HL-60 (cell line): ENCODE data around the gene PCDHGA1.
A peak's percentile ranks its signal among the peaks of the same experiment; 100 is the strongest.
"Not testable (repeated sequence)": the region's sequence is repeated elsewhere in the genome, so short reads cannot be mapped to it uniquely, and the experiment has no call there.

Source experiments
- DNase-seq, 2 experiments: peaks; one replicate each; pipeline ENCODE4 v3.0.0-alpha.2; 2010 to 2020; ENCODE audit warnings: low read depth in 1 of 2, low spot score in 1 of 2
- H3K27ac ChIP-seq: fragments of 250-450 bp; sonication (Bioruptor Pico); replicated peaks from 2 replicates; pipeline ENCODE4 v1.5.1; 2020; ENCODE audit warnings: mild to moderate bottlenecking, moderate library complexity
- H3K27me3 ChIP-seq: fragments of 250-450 bp; sonication (Bioruptor Pico); 2 replicates; pipeline ENCODE4 v1.5.1; 2021; ENCODE audit warnings: mild to moderate bottlenecking, moderate library complexity; ENCODE audit not compliant: insufficient read depth, poor library complexity, severe bottlenecking
- H3K4me3 ChIP-seq: replicated peaks from 2 replicates; pipeline ENCODE4 v1.5.1; 2011; ENCODE audit warnings: mild to moderate bottlenecking, control low read depth, low read length; ENCODE audit not compliant: insufficient read depth
- CTCF ChIP-seq: IDR thresholded peaks from one replicate; pipeline ENCODE4 v1.5.1; 2011; ENCODE audit warnings: low read length, control low read depth, inconsistent platforms; ENCODE audit not compliant: insufficient read depth
- GABPA ChIP-seq: IDR thresholded peaks from 2 replicates; pipeline ENCODE4 v1.6.1; 2012; ENCODE audit warnings: low read depth
- POLR2AphosphoS5 ChIP-seq: IDR thresholded peaks from 2 replicates; pipeline ENCODE4 v1.6.1; 2012; ENCODE audit warnings: low read depth
- SPI1 ChIP-seq: IDR thresholded peaks from 2 replicates; pipeline ENCODE4 v1.6.1; 2012; ENCODE audit warnings: low read depth, mild to moderate bottlenecking, borderline replicate concordance
- TF ChIP-seq, protein P1 (sequence below): IDR thresholded peaks from 2 replicates; pipeline ENCODE4 v1.6.1; 2012; ENCODE audit warnings: low read depth; ENCODE audit not compliant: insufficient replicate concordance

Gene PCDHGA1

DNA sequence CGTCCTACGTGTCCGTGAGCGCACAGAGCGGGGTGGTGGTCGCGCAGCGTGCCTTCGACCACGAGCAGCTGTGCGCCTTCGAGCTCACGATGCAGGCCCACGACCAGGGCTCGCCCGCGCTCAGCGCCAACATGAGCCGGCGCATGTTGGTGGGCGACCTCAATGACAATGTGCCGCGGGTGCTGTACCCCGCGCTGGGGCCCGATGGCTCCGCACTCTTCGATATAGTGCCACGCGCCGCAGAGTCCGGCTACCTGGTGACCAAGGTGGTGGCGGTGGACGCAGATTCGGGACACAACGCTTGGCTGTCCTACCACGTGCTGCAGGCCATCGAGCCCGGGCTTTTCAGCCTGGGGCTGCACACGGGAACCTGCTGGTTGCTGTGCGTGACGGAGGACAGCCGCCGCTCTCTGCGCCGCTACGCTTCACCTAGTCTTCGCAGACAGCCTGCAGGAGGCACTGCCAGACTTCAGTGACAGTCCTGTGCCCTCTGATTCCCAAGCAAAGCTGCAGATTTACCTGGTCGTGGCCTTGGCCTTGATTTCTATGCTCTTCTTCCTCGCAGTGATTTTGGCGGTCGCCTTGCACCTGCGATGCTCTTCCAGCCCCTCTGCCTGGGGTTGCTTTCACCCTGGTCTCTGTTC is 97.6 kb downstream of the PCDHGA1 start:
- H3K27me3 ChIP-seq = peaks cover 4% of the 10 kb centered on the region
- no peak for DNase-seq
- no peak overlapping the region for H3K27ac ChIP-seq

DNA sequence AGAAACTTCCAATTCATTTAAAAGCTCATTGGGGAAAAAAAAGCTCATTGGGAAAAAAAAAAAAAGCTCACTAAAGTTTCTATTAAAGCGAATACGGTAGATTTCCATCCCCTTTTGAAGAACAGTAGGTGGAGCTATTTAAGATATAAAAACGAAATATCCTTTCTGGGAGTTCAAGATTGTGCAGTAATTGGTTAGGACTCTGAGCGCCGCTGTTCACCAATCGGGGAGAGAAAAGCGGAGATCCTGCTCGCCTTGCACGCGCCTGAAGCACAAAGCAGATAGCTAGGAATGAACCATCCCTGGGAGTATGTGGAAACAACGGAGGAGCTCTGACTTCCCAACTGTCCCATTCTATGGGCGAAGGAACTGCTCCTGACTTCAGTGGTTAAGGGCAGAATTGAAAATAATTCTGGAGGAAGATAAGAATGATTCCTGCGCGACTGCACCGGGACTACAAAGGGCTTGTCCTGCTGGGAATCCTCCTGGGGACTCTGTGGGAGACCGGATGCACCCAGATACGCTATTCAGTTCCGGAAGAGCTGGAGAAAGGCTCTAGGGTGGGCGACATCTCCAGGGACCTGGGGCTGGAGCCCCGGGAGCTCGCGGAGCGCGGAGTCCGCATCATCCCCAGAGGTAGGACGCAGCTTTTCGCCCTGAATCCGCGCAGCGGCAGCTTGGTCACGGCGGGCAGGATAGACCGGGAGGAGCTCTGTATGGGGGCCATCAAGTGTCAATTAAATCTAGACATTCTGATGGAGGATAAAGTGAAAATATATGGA is 100.2 kb downstream of the PCDHGA1 start, which contains the start of gene PCDHGA12:
Gene PCDHGA12, plus strand, starts transcription at position 176 of the 782 bp plus-strand sequence. Its CDS starts 253 bp downstream, at position 429.
- Histone ChIP-seq H3K27ac (no peak within 1 kb of the TSS), H3K27me3 (no peaks in the 10 kb centered on the region), H3K4me3 (no peak within 1 kb of the TSS)
- DNase-seq = peak in 1 of 2 experiments; percentile 46
- TF ChIP-seq CTCF (no peak), SPI1 (no peak), POLR2AphosphoS5 (no peak), GABPA (no peak)

More for the DNA sequence above, 97.6 kb downstream of the PCDHGA1 start:
- no peak overlapping the region for H3K4me3 ChIP-seq
- TF ChIP-seq CTCF = no peak
- TF ChIP-seq, protein P1, sequence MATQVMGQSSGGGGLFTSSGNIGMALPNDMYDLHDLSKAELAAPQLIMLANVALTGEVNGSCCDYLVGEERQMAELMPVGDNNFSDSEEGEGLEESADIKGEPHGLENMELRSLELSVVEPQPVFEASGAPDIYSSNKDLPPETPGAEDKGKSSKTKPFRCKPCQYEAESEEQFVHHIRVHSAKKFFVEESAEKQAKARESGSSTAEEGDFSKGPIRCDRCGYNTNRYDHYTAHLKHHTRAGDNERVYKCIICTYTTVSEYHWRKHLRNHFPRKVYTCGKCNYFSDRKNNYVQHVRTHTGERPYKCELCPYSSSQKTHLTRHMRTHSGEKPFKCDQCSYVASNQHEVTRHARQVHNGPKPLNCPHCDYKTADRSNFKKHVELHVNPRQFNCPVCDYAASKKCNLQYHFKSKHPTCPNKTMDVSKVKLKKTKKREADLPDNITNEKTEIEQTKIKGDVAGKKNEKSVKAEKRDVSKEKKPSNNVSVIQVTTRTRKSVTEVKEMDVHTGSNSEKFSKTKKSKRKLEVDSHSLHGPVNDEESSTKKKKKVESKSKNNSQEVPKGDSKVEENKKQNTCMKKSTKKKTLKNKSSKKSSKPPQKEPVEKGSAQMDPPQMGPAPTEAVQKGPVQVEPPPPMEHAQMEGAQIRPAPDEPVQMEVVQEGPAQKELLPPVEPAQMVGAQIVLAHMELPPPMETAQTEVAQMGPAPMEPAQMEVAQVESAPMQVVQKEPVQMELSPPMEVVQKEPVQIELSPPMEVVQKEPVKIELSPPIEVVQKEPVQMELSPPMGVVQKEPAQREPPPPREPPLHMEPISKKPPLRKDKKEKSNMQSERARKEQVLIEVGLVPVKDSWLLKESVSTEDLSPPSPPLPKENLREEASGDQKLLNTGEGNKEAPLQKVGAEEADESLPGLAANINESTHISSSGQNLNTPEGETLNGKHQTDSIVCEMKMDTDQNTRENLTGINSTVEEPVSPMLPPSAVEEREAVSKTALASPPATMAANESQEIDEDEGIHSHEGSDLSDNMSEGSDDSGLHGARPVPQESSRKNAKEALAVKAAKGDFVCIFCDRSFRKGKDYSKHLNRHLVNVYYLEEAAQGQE = no peak
- TF ChIP-seq POLR2AphosphoS5 = no peak
- TF ChIP-seq SPI1 = no peak
- no peak for TF ChIP-seq GABPA

- H3K27ac ChIP-seq = no peak overlapping the region
- no peak overlapping the region for H3K4me3 ChIP-seq
- DNase-seq = no peak
- TF ChIP-seq, protein P1 = no peak
- TF ChIP-seq CTCF = no peak
- no peak for TF ChIP-seq SPI1
- no peak for TF ChIP-seq GABPA
- no peak for TF ChIP-seq POLR2AphosphoS5
- H3K27me3 ChIP-seq = no peaks in the 10 kb centered on the region
These were observed 101.0 kb downstream of the PCDHGA1 start for GRCh38 chr5:141431286-141431685.

DNA sequence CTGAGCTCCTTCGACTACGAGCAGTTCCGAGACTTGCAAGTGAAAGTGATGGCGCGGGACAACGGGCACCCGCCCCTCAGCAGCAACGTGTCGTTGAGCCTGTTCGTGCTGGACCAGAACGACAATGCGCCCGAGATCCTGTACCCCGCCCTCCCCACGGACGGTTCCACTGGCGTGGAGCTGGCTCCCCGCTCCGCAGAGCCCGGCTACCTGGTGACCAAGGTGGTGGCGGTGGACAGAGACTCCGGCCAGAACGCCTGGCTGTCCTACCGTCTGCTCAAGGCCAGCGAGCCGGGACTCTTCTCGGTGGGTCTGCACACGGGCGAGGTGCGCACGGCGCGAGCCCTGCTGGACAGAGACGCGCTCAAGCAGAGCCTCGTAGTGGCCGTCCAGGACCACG is 102.0 kb downstream of the PCDHGA1 start:
- not testable (repeated sequence) for H3K4me3 ChIP-seq, H3K27ac ChIP-seq, DNase-seq, H3K27me3 ChIP-seq

GRCh38 chr5:141432726-141433125 is 102.4 kb downstream of the PCDHGA1 start:
- H3K27me3 ChIP-seq, DNase-seq, H3K4me3 ChIP-seq, H3K27ac ChIP-seq: not testable (repeated sequence)
